CD14-positive monocyte (primary cell): Measurements from ENCODE around the gene HMG20B. TPM values are rescaled to one million over a fixed set of nuclear protein-coding genes. Genes with fewer than 3 reads are reported as not detected.

ENCODE experiments used
- DNase-seq, 3 donors: peaks; one replicate each; pipeline ENCODE4 v3.0.0-alpha.2; 2011 to 2022
- H2AFZ ChIP-seq: 2 replicates; pipeline ENCODE4 v1.6.0; 2012; ENCODE audit warnings: mild to moderate bottlenecking, low read depth, low read length, inconsistent platforms; ENCODE audit not compliant: insufficient read depth, poor library complexity, severe bottlenecking
- H3K27ac ChIP-seq, 2 donors: 1 replicate in 1 of 2; 2 replicates in 1 of 2; pipeline ENCODE4 v1.5.1; 2012 to 2013; ENCODE audit warnings: low read length in 2 of 2, control low read depth in 1 of 2, inconsistent platforms in 1 of 2, low read depth in 1 of 2, mild to moderate bottlenecking in 1 of 2
- H3K27me3 ChIP-seq, 2 donors: one replicate each; pipeline versions ENCODE4 v1.6.0 to v1.6.1; 2011 to 2013; ENCODE audit warnings: low read length in 2 of 2; ENCODE audit not compliant: control insufficient read depth in 2 of 2, insufficient read depth in 2 of 2
- H3K36me3 ChIP-seq, 2 donors: replicated peaks in 1 of 2; 1 replicate in 1 of 2; 2 replicates in 1 of 2; pipeline versions ENCODE4 v1.5.1 to v1.6.1; 2012 to 2013; ENCODE audit warnings: low read length in 2 of 2, control low read depth in 1 of 2, inconsistent platforms in 1 of 2, mild to moderate bottlenecking in 1 of 2; ENCODE audit not compliant: insufficient read depth in 2 of 2, control insufficient read depth in 1 of 2
- H3K4me1 ChIP-seq, 2 donors: 1 replicate in 1 of 2; 2 replicates in 1 of 2; pipeline versions ENCODE4 v1.5.1 to v1.6.1; 2012 to 2013; ENCODE audit warnings: low read length in 2 of 2, control low read depth in 1 of 2, inconsistent platforms in 1 of 2, mild to moderate bottlenecking in 1 of 2, moderate library complexity in 1 of 2; ENCODE audit not compliant: insufficient read depth in 2 of 2, control insufficient read depth in 1 of 2
- H3K4me2 ChIP-seq: replicated peaks from 2 replicates; pipeline ENCODE3; 2012; ENCODE audit warnings: low read length, moderate library complexity, mild to moderate bottlenecking; ENCODE audit not compliant: poor library complexity, severe bottlenecking; ENCODE audit errors: extremely low read depth
- H3K4me3 ChIP-seq, 3 experiments: fragments of 200-600 bp in 1 of 3; sonication (generic) in 1 of 3; replicated peaks in 1 of 3; 1 replicate in 2 of 3; 2 replicates in 1 of 3; pipeline ENCODE4 v1.5.1; 2011 to 2013; ENCODE audit warnings: low read length in 3 of 3, mild to moderate bottlenecking in 3 of 3, control low read depth in 2 of 3, low read depth in 2 of 3, inconsistent platforms in 1 of 3, moderate library complexity in 1 of 3
- H3K79me2 ChIP-seq: 2 replicates; pipeline ENCODE4 v1.6.0; 2012; ENCODE audit warnings: mild to moderate bottlenecking, control low read depth, inconsistent platforms, low read length, moderate library complexity; ENCODE audit not compliant: insufficient read depth
- H3K9ac ChIP-seq: 2 replicates; pipeline ENCODE4 v1.6.0; 2017; ENCODE audit warnings: low read length, mild to moderate bottlenecking; ENCODE audit not compliant: insufficient read depth, poor library complexity, severe bottlenecking
- H3K9me3 ChIP-seq, 2 donors: replicated peaks in 1 of 2; 1 replicate in 1 of 2; 2 replicates in 1 of 2; pipeline versions ENCODE4 v1.5.1 to v1.6.1; 2012 to 2013; ENCODE audit warnings: low read length in 2 of 2, control low read depth in 1 of 2; ENCODE audit not compliant: control insufficient read depth in 1 of 2, insufficient read depth in 1 of 2
- H4K20me1 ChIP-seq: 2 replicates; pipeline ENCODE4 v1.6.0; 2012; ENCODE audit warnings: mild to moderate bottlenecking, low read length, control low read depth, moderate library complexity; ENCODE audit not compliant: insufficient read depth
- H3K27ac Mint-ChIP-seq, 7 donors: one replicate each; pipeline ENCODE4 v1.8.0; 2020; ENCODE audit warnings: mild to moderate bottlenecking in 7 of 7, mixed read lengths in 7 of 7, moderate library complexity in 6 of 7, inconsistent platforms in 2 of 7
- H3K27me3 Mint-ChIP-seq, 3 donors: one replicate each; pipeline ENCODE4 v1.8.0; 2021 to 2022; ENCODE audit warnings: low read depth in 3 of 3, mild to moderate bottlenecking in 3 of 3, mixed read lengths in 3 of 3, moderate library complexity in 3 of 3, inconsistent platforms in 1 of 3
- H3K36me3 Mint-ChIP-seq, 2 donors: one replicate each; pipeline ENCODE4 v1.8.0; 2020; ENCODE audit warnings: mixed read lengths in 2 of 2, inconsistent platforms in 1 of 2, mild to moderate bottlenecking in 1 of 2
- H3K4me1 Mint-ChIP-seq: one replicate; pipeline ENCODE4 v1.8.0; 2020; ENCODE audit warnings: mild to moderate bottlenecking, mixed read lengths
- H3K4me3 Mint-ChIP-seq, 2 donors: one replicate each; pipeline ENCODE4 v1.8.0; 2020; ENCODE audit warnings: mild to moderate bottlenecking in 2 of 2, mixed read lengths in 2 of 2, moderate library complexity in 1 of 2
- H3K9me3 Mint-ChIP-seq, 7 donors: one replicate each; pipeline ENCODE4 v1.8.0; 2020 to 2022; ENCODE audit warnings: mixed read lengths in 7 of 7, mild to moderate bottlenecking in 6 of 7, moderate library complexity in 6 of 7, inconsistent platforms in 2 of 7
- CTCF ChIP-seq: fragments of 200-600 bp; IDR thresholded peaks from one replicate; pipeline ENCODE4 v1.8.0; 2022; ENCODE audit warnings: antibody characterized with exemption, mild to moderate bottlenecking
- WGBS: methylation state at CpG from one replicate; pipeline ENCODE4 v1.1.5; 2013; ENCODE audit warnings: missing lambda C conversion rate; ENCODE audit not compliant: insufficient coverage; 5-methylcytosine and 5-hydroxymethylcytosine counted together
- intact Hi-C, 2 donors: fragments of 100-400 bp; cut with micrococcal nuclease; formaldehyde crosslinking; loops; one replicate each; pipeline versions ENCODE4 v1.15.0 to v1.15.1; 2023
- polyA plus RNA-seq, 3 donors: library from polyadenylated mRNA; depleted of rRNA in 1 of 3; unstranded in 2 of 3; stranded (reverse) in 1 of 3; fragments of 300-500 nt in 2 of 3; fragments of >200 nt in 1 of 3; fragmentation: Illumina TruSeq in 2 of 3; gene quantifications; 1 replicate in 2 of 3; 2 replicates in 1 of 3; pipeline ENCODE4 v1.2.3, GENCODE V29; 2012 to 2021

The HMG20B gene
- polyA plus RNA-seq, 3 donors, result 52.4 to 58.8 (median 56.5) TPM

- no peak overlapping the region for H3K27ac ChIP-seq
- no peaks in the 10 kb centered on the region for H3K27me3 ChIP-seq
- peaks cover 43% of the 10 kb centered on the region for H4K20me1 ChIP-seq
- H3K9ac ChIP-seq, result no peak overlapping the region
- no peak for TF ChIP-seq CTCF
- H3K4me2 ChIP-seq, result no peak overlapping the region
- intact Hi-C loops, result no loop called here
- no peaks in the 10 kb centered on the region for H3K9me3 ChIP-seq
- Mint-ChIP-seq H3K4me3 (no peak overlapping the region), H3K4me1 (no peaks in the 10 kb centered on the region), H3K36me3 (peaks cover 31 to 44% of the 10 kb centered on the region in 2 donors), H3K27ac (peak overlapping the region in 3 of 7 donors; percentile 21 to 35 (median 25)), H3K9me3 (peaks cover 0 to 2% (median 0%) of the 10 kb centered on the region in 7 donors), H3K27me3 (peaks cover 0 to 1% (median 0%) of the 10 kb centered on the region in 3 donors)
- H3K4me1 ChIP-seq, result no peaks in the 10 kb centered on the region
- H3K79me2 ChIP-seq, result peaks cover 23% of the 10 kb centered on the region
- no peak for DNase-seq
- WGBS, result 99% methylated on average over 25 of the region's 28 CpGs
- no peak overlapping the region for H3K4me3 ChIP-seq
- H3K36me3 ChIP-seq, result peaks cover 72 to 83% of the 10 kb centered on the region in 2 donors
- no peak overlapping the region for H2AFZ ChIP-seq
Observed at GRCh38 chr19:3526507-3527237, 46.1 kb upstream of the HMG20B start.

GRCh38 chr19:3527238-3527910, 45.4 kb upstream of the HMG20B start:
- Histone ChIP-seq H3K4me3 (no peak overlapping the region), H3K27ac (no peak overlapping the region), H3K4me2 (no peak overlapping the region), H4K20me1 (peaks cover 36% of the 10 kb centered on the region), H3K27me3 (no peaks in the 10 kb centered on the region), H2AFZ (no peak overlapping the region), H3K4me1 (no peaks in the 10 kb centered on the region), H3K79me2 (peaks cover 16% of the 10 kb centered on the region), H3K36me3 (peaks cover 73 to 83% of the 10 kb centered on the region in 2 donors), H3K9me3 (no peaks in the 10 kb centered on the region), H3K9ac (no peak overlapping the region)
- TF ChIP-seq CTCF, result no peak
- no peak for DNase-seq
- peak overlapping the region in 1 of 7 donors; percentile 35 for H3K27ac Mint-ChIP-seq
- intact Hi-C loops, result no loop called here
- peaks cover 0 to 1% (median 0%) of the 10 kb centered on the region in 3 donors for H3K27me3 Mint-ChIP-seq
- no peaks in the 10 kb centered on the region for H3K9me3 Mint-ChIP-seq
- over 99% methylated on average over 20 of the region's 21 CpGs for WGBS
- H3K4me3 Mint-ChIP-seq, result no peak overlapping the region
- peaks cover 29 to 40% of the 10 kb centered on the region in 2 donors for H3K36me3 Mint-ChIP-seq
- H3K4me1 Mint-ChIP-seq, result no peaks in the 10 kb centered on the region
